Inflammatory macrophage (primary cell): ENCODE data around the gene FMO4.
"Not testable (repeated sequence)": the region's sequence is repeated elsewhere in the genome, so short reads cannot be mapped to it uniquely, and the experiment has no call there.

ENCODE experiments used
- DNase-seq, 2 donors: peaks; one replicate each; pipeline ENCODE4 v3.0.0-alpha.2; 2020 to 2022

Gene FMO4

DNA sequence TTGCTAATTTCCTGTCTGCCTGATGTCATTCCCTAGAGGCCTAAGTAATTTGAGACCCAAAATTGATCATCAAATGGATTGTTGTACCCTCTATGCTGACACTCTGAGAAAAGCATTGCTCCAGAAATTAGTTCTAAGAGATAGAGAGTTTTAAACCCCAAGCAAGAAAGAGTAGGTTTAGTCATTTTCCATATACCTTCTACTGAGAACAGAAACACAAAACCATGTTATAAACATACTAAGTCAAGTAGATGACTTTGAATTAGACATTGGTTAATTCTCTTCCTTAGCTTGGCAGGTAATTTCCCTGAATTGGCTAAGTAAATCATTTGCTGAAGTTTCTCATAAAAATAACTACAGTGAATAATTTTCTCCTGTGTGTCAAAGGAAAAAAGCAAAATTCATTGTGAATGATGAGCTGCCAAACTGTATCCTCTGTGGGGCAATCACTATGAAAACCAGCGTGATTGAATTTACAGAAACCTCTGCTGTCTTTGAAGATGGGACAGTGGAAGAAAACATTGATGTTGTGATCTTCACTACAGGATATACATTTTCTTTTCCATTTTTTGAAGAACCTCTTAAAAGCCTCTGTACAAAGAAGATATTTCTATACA lies 20.1 kb downstream of the FMO4 start:
- DNase-seq, result no peak

- no peak for DNase-seq
Observed at GRCh38 chr1:171335964-171336363, 22.0 kb downstream of the FMO4 start.

DNA sequence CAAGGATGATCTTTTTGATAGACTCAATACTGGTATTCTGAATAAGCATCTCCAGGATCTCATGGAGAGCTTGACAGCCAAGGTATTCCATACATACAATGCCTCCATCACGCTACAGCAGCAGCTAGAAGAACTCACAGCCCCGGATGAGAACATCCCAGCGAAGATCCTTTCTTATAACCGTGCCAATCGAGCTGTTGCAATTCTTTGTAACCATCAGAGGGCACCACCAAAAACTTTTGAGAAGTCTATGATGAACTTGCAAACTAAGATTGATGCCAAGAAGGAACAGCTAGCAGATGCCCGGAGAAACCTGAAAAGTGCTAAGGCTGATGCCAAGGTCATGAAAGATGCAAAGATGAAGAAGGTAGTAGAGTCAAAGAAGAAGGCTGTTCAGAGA lies 25.4 kb downstream of the FMO4 start:
- not testable (repeated sequence) for DNase-seq

- no peak for DNase-seq
Observed at GRCh38 chr1:171343727-171344472, 29.9 kb downstream of the FMO4 start.

DNA sequence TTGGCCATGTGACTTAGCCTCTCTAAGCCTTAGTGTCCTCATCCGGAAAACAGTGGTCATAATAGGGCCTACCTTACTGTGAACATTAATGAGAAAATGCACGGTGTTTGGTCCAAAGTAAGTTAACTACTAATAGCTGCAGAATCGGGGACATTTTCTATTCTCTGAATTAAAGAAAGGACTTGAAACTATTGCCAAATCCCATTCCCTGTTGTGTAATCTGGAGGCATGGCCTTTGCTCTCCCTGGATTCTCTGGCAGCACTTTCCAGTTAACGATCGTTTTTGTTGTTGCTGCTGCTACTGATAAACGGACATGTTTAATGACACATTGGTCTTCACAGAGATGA lies 30.5 kb downstream of the FMO4 start:
- no peak for DNase-seq

- no peak for DNase-seq
Observed at GRCh38 chr1:171345536-171345935, 31.6 kb downstream of the FMO4 start.

- DNase-seq, result no peak
Observed at GRCh38 chr1:171346881-171347280, 32.9 kb downstream of the FMO4 start.

- peak; percentile 64 to 79 for DNase-seq
Observed at GRCh38 chr1:171350594-171350993, 36.6 kb downstream of the FMO4 start.

GRCh38 chr1:171351961-171352360 lies 38.0 kb downstream of the FMO4 start:
- DNase-seq, result no peak

GRCh38 chr1:171352554-171352953 lies 38.6 kb downstream of the FMO4 start:
- peak in 1 of 2 donors; percentile 37 for DNase-seq

- DNase-seq, result no peak
Observed at GRCh38 chr1:171355727-171356126, 41.7 kb downstream of the FMO4 start.

DNA sequence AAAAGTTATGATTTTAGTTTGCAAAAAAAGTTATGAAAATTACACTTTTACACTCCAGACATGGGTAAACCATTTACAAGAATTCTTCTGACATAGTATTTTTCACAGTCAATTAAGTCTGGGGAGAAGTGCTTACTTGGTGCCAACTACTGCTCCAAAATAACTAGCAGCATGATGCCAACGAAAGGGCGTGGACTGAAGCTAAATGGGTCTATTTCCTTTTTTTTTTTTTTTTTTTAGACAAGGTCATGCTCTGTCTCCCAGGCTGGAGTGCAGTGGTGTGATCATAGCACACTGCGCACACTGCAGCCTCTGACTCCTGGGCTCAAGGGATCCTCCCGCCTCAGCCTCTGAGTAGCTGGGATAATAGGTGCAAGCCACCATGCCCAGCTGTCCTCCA lies 43.2 kb downstream of the FMO4 start:
- DNase-seq, result no peak

DNA sequence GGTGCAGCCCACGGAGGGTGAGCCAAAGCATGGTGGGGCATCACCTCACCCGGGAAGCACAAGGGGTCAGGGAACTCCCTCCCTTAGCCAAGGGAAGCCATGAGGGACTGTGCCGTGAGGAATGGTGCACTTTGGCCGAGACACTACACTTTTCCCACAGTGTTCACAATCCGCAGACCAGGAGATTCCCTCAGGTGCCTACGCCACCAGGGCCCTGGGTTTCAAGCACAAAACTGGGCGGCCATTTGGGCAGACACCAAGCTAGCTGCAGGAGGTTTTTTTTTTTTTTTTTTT lies 45.3 kb downstream of the FMO4 start:
- not testable (repeated sequence) for DNase-seq

- DNase-seq, result not testable (repeated sequence)
Observed at GRCh38 chr1:171359731-171360527, 45.9 kb downstream of the FMO4 start.

DNA sequence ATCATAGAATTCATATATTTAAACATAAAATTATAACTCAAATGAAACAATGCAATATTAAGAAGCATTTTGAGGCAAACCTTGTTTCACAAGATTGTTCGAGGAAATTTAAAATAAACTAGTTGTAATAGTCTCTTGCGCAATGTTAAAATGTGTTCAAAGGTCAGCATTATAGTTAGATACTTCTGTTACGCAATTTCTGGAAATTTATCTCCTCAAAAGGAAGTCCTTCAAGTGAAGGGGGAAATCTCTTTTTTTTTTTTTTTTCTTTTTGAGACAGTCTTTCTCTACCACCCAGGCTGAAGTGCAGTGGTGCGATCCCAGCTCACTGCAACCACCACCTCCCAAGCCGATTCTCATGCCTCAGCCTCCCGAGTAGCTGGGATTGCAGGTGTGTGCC lies 52.1 kb downstream of the FMO4 start:
- peak in 1 of 2 donors; percentile 84 for DNase-seq

- DNase-seq, result no peak
Observed at GRCh38 chr1:171366816-171367215, 52.8 kb downstream of the FMO4 start.

DNA sequence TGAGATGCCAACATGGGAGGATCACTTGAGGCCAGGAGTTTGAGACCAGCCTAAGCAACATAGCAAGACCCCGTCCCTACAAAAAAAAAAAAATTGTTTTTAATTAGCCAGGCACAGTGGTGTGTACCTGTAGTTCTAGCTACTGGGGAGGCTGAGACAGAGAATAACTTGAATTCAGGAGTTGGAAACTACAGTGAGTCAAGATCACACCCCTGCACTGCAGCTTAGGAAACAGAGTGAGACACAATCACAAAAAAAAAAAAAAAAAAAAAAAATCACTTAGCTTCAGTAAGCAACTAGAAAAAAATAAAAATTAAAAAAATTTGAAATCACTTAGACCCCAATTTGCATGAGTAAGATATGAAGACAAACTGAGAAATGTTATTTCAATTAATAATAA lies 53.5 kb downstream of the FMO4 start:
- no peak for DNase-seq

DNA sequence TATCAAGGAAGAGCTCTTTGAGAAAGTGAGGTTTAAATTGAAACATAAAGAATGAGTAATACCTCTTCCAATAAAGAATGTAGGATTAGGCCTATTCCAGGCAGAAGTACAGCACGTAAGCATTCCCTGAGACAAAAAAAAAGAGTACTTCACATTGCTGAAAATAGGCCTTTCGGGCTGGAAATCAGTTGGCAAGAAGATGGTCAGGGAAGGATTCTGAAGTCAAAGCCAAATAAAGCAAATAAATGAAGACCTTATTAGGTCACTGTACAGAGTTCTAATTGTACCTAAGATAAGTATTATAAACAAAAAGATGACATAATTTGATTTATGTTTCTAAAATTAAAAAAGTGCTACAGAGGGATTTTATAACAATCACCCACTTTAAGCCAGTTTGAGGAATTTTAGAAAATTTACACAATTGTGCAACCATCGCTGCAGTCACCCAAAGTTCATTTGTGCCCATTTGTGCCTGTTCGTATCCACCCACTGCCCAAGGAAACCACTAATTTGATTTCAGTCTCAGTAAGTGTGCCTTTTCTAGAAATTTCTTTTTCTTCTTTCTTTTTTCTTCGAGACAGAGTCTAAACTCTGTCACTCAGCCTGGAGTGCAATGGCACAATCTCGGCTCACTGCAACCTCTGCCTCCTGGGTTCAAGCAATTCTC lies 58.6 kb downstream of the FMO4 start:
- no peak for DNase-seq

DNA sequence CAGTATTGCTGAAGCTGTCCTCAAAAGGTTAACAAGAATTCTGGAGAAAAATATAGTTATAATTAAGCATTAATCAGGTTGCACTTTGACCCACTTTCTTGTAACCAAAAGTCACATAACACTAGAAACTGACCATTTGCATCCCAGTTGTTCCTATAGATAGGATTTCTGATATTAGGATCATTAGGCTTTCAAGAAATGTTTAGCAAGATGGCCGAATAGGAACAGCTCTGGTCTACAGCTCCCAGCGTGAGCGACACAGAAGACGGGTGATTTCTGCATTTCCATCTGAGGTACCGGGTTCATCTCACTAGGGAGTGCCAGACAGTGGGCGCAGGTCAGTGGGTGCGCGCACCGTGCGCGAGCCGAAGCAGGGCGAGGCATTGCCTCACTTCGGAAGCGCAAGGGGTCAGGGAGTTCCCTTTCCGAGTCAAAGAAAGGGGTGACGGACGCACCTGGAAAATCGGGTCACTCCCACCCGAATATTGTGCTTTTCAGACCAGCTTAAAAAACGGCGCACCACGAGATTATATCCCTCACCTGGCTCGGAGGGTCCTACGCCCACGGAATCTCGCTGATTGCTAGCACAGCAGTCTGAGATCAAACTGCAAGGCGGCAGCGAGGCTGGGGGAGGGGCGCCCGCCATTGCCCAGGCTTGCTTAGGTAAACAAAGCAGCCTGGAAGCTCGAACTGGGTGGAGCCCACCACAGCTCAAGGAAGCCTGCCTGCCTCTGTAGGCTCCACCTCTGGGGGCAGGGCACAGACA lies 59.6 kb downstream of the FMO4 start:
- not testable (repeated sequence) for DNase-seq

GRCh38 chr1:171379846-171380245 lies 65.9 kb downstream of the FMO4 start:
- no peak for DNase-seq

DNA sequence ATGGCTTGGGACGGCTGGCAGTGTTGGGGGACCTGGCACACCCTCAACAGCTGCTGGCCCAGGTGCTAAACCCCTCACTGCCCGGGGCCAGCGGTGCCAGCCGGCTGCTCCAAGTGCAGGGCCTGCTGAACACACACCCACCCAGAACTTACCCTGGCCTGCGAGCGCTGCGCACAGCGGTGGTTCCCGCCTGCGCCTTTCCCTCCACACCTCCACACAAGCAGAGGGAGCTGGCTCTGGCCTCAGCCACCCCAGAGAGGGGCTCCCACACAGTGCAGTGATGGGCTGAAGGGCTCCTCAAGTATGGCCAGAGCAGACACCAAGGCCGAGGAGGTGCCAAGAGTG lies 67.9 kb downstream of the FMO4 start:
- no peak for DNase-seq

DNA sequence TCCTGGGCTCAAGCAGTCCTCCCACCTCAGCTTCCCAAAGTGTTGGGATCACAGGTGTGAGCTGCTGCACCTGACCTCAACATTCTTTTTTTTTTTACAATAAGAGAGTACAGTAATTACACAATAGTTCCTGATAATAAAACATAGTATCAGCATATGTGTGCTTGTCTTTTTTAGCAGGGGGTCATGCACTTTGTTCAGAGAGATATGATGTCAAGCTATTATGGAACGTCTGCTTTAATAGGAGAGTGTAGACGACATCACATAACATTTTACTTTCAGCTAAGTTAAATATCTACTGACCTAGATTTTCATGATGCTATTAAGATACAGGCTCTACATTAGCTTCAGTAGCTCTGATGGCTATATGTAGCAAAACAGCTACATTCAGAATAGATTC lies 70.5 kb downstream of the FMO4 start:
- no peak for DNase-seq

GRCh38 chr1:171389171-171389570 lies 75.2 kb downstream of the FMO4 start:
- no peak for DNase-seq
